Thyroid gland (tissue), 4 donors: ENCODE data around the gene MSLN.

Experiments used
- POLR2A ChIP-seq, 2 donors: fragments of 450-650 bp; IDR thresholded peaks; one replicate each; pipeline ENCODE4 v1.6.1; 2017; ENCODE audit warnings: antibody characterized with exemption in 2 of 2, mild to moderate bottlenecking in 2 of 2, moderate library complexity in 1 of 2
- TF ChIP-seq, protein P1 (sequence below), 6 experiments: fragments of 200-600 bp in 3 of 6; fragments of 450-650 bp in 3 of 6; sonication (generic) in 3 of 6; IDR thresholded peaks; one replicate each; pipeline ENCODE4 v1.5.1; 2016 to 2019; ENCODE audit warnings: antibody characterized with exemption in 6 of 6, mild to moderate bottlenecking in 2 of 6, inconsistent platforms in 1 of 6, moderate library complexity in 1 of 6

GRCh38 chr16:727291-727977, 33.1 kb upstream of the MSLN start:
- TF ChIP-seq, protein P1, sequence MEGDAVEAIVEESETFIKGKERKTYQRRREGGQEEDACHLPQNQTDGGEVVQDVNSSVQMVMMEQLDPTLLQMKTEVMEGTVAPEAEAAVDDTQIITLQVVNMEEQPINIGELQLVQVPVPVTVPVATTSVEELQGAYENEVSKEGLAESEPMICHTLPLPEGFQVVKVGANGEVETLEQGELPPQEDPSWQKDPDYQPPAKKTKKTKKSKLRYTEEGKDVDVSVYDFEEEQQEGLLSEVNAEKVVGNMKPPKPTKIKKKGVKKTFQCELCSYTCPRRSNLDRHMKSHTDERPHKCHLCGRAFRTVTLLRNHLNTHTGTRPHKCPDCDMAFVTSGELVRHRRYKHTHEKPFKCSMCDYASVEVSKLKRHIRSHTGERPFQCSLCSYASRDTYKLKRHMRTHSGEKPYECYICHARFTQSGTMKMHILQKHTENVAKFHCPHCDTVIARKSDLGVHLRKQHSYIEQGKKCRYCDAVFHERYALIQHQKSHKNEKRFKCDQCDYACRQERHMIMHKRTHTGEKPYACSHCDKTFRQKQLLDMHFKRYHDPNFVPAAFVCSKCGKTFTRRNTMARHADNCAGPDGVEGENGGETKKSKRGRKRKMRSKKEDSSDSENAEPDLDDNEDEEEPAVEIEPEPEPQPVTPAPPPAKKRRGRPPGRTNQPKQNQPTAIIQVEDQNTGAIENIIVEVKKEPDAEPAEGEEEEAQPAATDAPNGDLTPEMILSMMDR (IDR thresholded peaks at IDR 0.05): no peak
- TF ChIP-seq POLR2A (IDR thresholded peaks at IDR 0.05): no peak
